K562 (cell line): Measurements from ENCODE around the gene MAD2L1BP. TPM values are rescaled to one million over a fixed set of nuclear protein-coding genes. Genes with fewer than 3 reads are reported as not detected.
A peak's percentile ranks its signal among the peaks of the same experiment; 100 is the strongest.

Source experiments
- E2F3 ChIP-seq: fragments of 250-450 bp; sonication (Bioruptor Pico); IDR thresholded peaks from 2 replicates; pipeline ENCODE4 v1.4.0; 2020; ENCODE audit warnings: mild to moderate bottlenecking
- KDM2B ChIP-seq: fragments of 250-450 bp; sonication (Bioruptor Pico); IDR thresholded peaks from 2 replicates; pipeline ENCODE4 v1.8.0; 2021; ENCODE audit warnings: mild to moderate bottlenecking, moderate library complexity
- MAZ ChIP-seq, 2 experiments: fragments of 450-650 bp in 1 of 2; sonication (generic) in 1 of 2; formaldehyde crosslinking; IDR thresholded peaks in 1 of 2; conservative IDR thresholded peaks in 1 of 2; 2 replicates each; pipeline versions ENCODE4 v1.4.0 to v1.5.0; 2020; ENCODE audit warnings: mild to moderate bottlenecking in 1 of 2, missing genetic modification reagents in 1 of 2
- MYC ChIP-seq, 2 experiments: fragments of 250-450 bp in 1 of 2; sonication (Bioruptor Pico) in 1 of 2; IDR thresholded peaks; 2 replicates each; pipeline versions ENCODE4 v1.5.1 to v1.6.1; 2012 to 2021; ENCODE audit warnings: low read depth in 2 of 2, borderline replicate concordance in 1 of 2, improper control_type of control experiment in 1 of 2, low read length in 1 of 2, mild to moderate bottlenecking in 1 of 2, moderate library complexity in 1 of 2
- NEUROD1 ChIP-seq: fragments of 150-350 bp; IDR thresholded peaks from 2 replicates; pipeline ENCODE4 v1.6.1; 2014; ENCODE audit warnings: borderline replicate concordance, low read length, low read depth; ENCODE audit not compliant: partially characterized antibody
- SMARCC2 ChIP-seq: fragments of 450-650 bp; IDR thresholded peaks from 2 replicates; pipeline ENCODE4 v1.6.1; 2017; ENCODE audit warnings: antibody characterized with exemption, moderate library complexity, mild to moderate bottlenecking, low read depth
- TAF15 ChIP-seq: fragments of 200-400 bp; formaldehyde crosslinking; IDR thresholded peaks from 2 replicates; pipeline ENCODE4 v1.6.1; 2017; ENCODE audit warnings: mild to moderate bottlenecking, low read depth, low read length, moderate library complexity
- ZBTB12 ChIP-seq: fragments of 250-450 bp; sonication (Bioruptor Pico); IDR thresholded peaks from 2 replicates; pipeline ENCODE4 v1.4.0; 2020
- ZNF239 ChIP-seq: fragments of 250-450 bp; sonication (Bioruptor Pico); IDR thresholded peaks from 2 replicates; pipeline ENCODE4 v1.4.0; 2020; ENCODE audit warnings: mild to moderate bottlenecking
- ZNF24 ChIP-seq: fragments of 450-650 bp; IDR thresholded peaks from 2 replicates; pipeline ENCODE4 v1.6.1; 2016
- ZNF263 ChIP-seq: sonication (generic); formaldehyde crosslinking; IDR thresholded peaks from 2 replicates; pipeline ENCODE4 v1.8.0; 2022; ENCODE audit warnings: mild to moderate bottlenecking, missing genetic modification reagents, borderline replicate concordance
- ZNF3 ChIP-seq: fragments of 250-450 bp; sonication (Bioruptor Pico); IDR thresholded peaks from 2 replicates; pipeline ENCODE4 v1.5.0; 2021; ENCODE audit warnings: mild to moderate bottlenecking, moderate library complexity
- ZNF764 ChIP-seq: fragments of 250-450 bp; sonication (Bioruptor Pico); IDR thresholded peaks from 2 replicates; pipeline ENCODE4 v1.4.0; 2020; ENCODE audit warnings: low read depth, mild to moderate bottlenecking, moderate library complexity
- polyA plus RNA-seq, 8 experiments: library from polyadenylated mRNA; depleted of rRNA in 4 of 8; stranded (reverse) in 5 of 8; unstranded in 3 of 8; fragments of >200 nt; fragmentation: Nextera tagmentation in 2 of 8; fragmentation: Illumina TruSeq in 1 of 8; extraction: Ambion mirVana in 2 of 8; extraction: Trizol in 1 of 8; gene quantifications; 2 replicates each; pipeline versions ENCODE4 v1.2.1 to v1.2.3, GENCODE V29; 2011 to 2014; ENCODE audit warnings: inconsistent platforms in 1 of 8, missing spikeins in 1 of 8
- total RNA-seq, 7 experiments: library from RNA; depleted of rRNA in 6 of 7; stranded (reverse); fragments of >200 nt in 6 of 7; fragmentation: Illumina TruSeq in 2 of 7; extraction: Trizol in 2 of 7; gene quantifications; 2 replicates each; pipeline versions ENCODE4 v1.2.1 to v1.2.3, GENCODE V29; 2011 to 2021; ENCODE audit warnings: low replicate concordance in 1 of 7
- TF ChIP-seq, protein P1 (sequence below): fragments of 450-650 bp; conservative IDR thresholded peaks from 2 replicates; pipeline ENCODE4 v1.6.1; 2016; ENCODE audit warnings: missing genetic modification characterization, low read depth, mild to moderate bottlenecking, control low read depth, missing compliant biosample characterization
- TF ChIP-seq, protein P2 (sequence below): fragments of 450-650 bp; IDR thresholded peaks from 2 replicates; pipeline ENCODE4 v1.6.1; 2016; ENCODE audit warnings: low read depth, mild to moderate bottlenecking, moderate library complexity

Gene MAD2L1BP
- total and polyA plus RNA-seq, 9 of the 15 experiments (the other 6 are each of a cell fraction or from before 2014, with no cell fraction given), result 69.7 to 321 (median 111) TPM

- TF ChIP-seq ZBTB12 (CRISPR knock-in tag) (0 out of 2 replicates have a peak, but pooled peaks have one; percentile 15), MYC (IDR thresholded peaks at IDR 0.05; ENCODE audit: low read depth, low read length) (no peak), MYC (CRISPR knock-in tag; IDR thresholded peaks at IDR 0.05; ENCODE audit: borderline replicate concordance, low read depth) (peak; percentile 85; the same call in 1 of the 2 replicates), NEUROD1 (no peak), MAZ (CRISPR knock-in tag; conservative IDR thresholded peaks at IDR 0.05 in 1 of 2, IDR thresholded peaks at IDR 0.05 in 1 of 2) (peak; percentile 35 to 37; a peak in 3 of 4 replicates), SMARCC2 (peak; percentile 39; the same call in 1 of the 2 replicates), ZNF263 (CRISPR knock-in tag) (peak; percentile 99), ZNF3 (no peak), ZNF764 (no peak), ZNF24 (peak; percentile 42; the same call in 1 of the 2 replicates), KDM2B (CRISPR knock-in tag) (no peak), E2F3 (peak; percentile 79), ZNF239 (0 out of 2 replicates have a peak, but pooled peaks have one; percentile 8), TAF15 (no peak)
- TF ChIP-seq, protein P1, sequence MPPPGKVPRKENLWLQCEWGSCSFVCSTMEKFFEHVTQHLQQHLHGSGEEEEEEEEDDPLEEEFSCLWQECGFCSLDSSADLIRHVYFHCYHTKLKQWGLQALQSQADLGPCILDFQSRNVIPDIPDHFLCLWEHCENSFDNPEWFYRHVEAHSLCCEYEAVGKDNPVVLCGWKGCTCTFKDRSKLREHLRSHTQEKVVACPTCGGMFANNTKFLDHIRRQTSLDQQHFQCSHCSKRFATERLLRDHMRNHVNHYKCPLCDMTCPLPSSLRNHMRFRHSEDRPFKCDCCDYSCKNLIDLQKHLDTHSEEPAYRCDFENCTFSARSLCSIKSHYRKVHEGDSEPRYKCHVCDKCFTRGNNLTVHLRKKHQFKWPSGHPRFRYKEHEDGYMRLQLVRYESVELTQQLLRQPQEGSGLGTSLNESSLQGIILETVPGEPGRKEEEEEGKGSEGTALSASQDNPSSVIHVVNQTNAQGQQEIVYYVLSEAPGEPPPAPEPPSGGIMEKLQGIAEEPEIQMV (tag), result no peak
- TF ChIP-seq, protein P2, sequence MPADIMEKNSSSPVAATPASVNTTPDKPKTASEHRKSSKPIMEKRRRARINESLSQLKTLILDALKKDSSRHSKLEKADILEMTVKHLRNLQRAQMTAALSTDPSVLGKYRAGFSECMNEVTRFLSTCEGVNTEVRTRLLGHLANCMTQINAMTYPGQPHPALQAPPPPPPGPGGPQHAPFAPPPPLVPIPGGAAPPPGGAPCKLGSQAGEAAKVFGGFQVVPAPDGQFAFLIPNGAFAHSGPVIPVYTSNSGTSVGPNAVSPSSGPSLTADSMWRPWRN, result peak; percentile 30; the same call in 1 of the 2 replicates
These were observed 7.1 kb upstream of the MAD2L1BP start (continued) for GRCh38 chr6:43628393-43629103.
